GM21447 (cell line): ENCODE results near the gene ZC3H7A.
A peak's percentile ranks its signal among the peaks of the same experiment; 100 is the strongest.
"Not testable (repeated sequence)": the region's sequence is repeated elsewhere in the genome, so short reads cannot be mapped to it uniquely, and the experiment has no call there.

ENCODE experiments used
- ATAC-seq: cut with Tn5 transposase; IDR thresholded peaks from one replicate; pipeline ENCODE4 v1.9.1; 2021; ENCODE audit not compliant: unreplicated experiment

Gene ZC3H7A

GRCh38 chr16:11800382-11800718 lies 3.3 kb upstream of the ZC3H7A start:
- no peak for ATAC-seq

DNA sequence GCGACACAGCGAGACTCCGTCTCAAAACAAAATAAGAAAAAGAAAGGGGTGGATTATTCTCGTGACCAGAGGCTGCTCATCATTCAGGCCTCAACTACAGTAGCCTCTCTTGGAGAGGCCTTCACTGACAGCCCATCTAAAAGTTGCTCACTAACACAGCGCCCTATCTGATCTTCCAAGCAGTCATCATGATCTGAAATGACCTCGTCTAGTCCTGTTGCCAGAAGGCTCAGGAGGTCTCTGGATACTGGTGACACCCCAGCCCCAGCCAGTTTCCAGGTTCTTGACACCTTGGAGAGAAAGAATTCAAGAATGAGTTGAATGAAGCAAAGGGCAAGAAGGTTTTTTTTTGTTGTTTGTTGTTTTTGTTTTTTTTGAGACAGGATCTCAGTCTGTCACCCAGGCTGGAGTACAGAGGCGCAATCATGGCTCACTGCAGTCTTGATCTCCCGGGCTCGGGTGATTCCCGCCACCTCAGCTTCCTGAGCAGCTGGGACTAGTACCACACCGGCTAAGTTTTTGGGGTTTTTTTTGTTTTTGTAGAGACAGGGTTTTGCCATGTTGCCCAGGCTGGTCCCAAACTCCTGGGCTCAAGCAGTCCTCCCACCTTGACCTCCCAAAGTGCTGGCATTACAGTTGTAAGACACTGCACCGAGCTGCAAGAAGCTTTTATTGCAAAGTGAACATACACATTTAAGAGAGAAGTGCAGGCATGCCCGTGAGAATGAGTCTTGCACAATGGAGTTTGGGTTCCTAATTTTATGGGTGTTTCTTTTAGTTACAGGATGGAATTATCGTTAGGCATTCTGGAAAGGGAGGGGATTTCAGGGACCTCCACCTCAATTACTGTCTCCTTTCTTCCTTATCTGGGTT lies 2.7 kb upstream of the ZC3H7A start:
- no peak for ATAC-seq

- no peak for ATAC-seq
These were observed 1.9 kb upstream of the ZC3H7A start for GRCh38 chr16:11799017-11799381.

DNA sequence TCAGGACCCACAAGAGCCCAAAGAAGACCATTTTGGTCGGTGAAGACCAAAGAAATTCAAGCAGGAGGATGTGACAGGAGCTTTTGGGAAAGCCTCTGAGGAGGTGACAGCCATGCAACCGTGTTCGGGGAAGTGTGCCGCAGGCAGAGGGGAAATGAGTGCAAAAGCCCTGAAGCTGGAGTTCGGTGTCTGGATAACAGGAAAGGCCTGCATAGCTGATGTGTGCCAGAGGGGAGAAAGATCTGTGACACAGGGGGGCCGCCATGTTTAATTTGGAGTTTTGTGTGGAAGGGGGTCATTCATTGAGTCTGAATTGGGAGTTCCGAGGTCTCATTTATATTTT lies 870 bp upstream of the ZC3H7A start:
- peak; percentile 7 for ATAC-seq

- ATAC-seq = peak; percentile 7
These were observed 562 bp downstream of the ZC3H7A start for GRCh38 chr16:11796227-11797165.

DNA sequence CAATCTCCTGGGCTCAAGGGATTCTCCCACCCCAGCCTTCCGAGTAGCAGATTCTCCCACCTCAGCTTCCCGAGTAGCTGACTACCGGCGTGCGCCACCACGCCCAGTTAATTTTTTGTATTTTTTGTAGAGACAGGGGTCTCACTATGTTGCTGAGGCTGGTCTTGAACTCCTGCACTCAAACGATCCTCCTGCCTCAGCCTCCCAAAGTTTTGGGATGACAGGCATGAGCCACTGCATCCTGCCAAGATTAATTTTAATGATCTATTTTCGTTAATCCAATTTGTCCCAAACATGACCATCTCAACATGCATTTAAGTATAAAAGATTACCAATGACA lies 1.2 kb downstream of the ZC3H7A start:
- no peak for ATAC-seq

DNA sequence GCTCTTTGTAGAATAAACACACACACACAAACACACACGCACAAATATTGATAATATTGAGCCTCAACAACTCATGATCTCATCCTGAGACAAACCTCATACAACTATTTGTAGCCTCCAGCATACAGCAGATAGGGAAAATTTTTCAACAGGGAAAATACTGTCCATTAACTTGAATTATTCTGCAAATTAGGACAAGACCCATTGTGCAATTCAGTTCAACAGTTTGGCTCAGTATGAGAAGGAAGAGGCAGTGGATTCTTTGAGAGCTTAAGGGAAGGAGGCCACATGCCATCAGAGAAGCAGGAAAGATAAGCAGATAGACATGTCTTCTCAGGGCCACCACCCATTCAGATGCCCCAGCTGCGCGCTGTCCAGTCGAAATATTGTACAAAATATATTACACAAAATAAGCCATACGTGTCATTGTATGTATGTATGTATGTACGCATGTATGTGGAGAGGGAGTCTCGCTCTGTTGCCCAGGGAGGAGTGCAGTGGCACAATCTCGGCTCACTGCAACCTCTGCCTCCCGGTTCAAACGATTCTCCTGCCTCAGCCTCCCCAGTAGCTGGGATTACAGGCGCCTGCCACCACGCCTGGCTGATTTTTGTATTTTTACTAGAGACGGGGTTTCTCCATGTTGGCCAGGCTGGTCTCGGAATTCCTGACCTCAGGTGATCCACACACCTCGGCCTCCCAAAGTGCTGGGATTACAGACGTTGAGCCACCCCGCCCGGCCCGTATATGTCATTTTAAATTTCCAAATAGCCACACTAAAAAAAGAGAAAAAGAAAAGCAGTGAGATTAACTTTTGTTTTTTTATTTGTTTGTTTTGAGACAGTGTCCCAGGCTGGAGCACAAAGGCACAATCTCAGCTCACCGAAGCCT lies 1.8 kb downstream of the ZC3H7A start:
- ATAC-seq = no peak

DNA sequence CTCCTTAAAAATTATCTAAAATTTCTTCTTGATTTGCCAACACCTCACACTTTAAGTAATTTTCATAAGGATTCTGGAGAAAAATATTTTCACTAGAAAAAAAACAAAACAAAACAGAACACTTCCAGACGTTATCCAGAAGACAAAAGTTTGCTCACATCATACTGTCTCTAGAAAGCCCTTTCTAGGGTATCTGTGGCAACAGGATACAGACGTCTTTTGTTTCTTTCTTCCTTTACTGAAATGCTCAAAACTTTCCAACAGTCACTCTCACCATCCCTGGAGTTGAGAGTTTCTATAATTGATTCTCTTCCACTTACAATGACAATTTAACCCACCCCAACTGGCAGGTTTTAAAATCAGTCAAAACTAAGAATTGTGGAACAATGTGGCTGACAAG lies 2.6 kb downstream of the ZC3H7A start:
- ATAC-seq = no peak

DNA sequence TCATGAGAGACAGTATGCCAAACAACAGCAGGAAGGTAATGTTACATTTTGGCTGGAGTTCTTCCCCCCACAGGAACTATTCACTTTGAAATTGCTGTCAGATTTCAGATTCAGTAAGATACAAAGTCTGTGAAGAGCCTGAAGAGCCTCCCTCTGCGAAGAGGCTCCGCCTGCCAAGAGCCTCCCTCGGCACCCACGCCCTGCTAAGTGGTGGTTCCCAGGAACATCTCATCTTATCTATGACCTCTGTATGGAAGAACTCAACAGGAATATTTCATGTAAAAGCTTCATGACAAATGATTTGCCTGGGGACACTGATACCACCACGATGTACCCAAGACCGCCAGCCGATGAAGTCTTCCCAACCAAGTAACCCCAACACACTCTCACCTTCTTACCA lies 3.2 kb downstream of the ZC3H7A start:
- no peak for ATAC-seq

DNA sequence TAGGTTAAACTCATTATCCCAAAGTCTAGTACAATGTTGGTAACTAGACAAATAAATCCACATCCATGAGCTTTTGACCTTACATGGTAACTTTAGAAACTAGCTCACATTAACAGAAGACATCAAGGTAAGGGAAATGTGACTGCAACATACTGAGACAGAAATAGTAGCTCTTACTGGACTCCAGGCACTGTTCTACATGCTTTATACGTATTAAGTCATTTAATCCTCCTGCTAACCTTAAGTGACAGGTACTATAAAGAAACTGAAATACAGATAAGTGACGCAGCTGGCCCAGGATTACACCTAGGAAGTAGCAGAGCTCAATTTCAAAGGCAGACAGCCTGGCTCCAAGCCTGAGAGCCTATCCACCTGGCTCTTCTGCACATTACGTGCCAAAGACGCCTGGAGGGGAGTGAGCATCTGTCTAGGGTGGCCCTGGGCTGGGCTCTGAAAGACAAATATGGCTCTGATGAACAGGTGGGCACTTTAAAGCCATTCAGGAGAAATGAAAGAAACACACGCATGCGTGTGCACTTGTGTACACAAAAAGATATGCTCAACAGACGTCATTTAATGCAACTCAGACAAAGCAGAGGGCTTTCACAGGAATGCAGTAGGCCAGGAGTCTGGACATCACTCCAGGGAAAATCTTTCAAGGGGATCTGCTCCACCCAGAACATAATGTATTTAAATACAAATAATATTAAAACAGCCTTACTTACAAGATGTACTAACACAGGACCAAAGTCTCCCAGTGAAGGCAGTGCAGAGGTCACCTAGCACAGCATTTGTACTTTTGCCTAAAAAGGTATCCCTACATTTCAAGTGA lies 4.4 kb downstream of the ZC3H7A start:
- no peak for ATAC-seq

DNA sequence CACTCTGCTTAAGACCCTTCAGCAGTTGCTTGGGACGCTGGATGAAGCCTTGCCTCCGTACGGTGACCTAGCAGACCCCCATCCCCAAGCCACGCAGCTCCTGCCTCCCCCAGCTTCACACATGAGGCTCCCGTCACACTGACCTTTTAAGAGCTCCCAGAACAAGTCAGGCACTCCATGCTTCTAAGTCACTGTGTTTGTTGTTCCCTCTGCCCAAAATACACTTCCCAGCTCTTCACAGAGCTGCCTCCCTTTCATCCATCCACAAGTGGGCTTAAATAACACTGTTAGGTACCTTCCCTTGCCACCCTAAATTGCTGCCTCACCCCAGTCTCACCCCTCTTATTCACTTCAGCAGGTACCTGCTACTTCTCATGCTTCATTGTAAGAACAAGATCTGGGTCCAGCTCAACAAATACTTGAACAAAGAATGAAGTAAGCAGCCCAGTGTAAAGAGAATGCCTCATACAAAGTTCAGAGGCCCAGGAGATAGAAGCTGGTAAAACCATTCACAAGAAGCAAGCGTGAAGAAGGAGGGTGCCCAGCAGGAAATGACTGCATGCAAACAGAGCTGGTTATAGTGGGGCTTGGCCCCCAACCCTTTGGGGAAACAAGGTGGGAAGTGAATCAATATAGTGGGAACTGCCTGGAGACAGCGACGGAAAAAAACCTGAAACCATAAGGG lies 5.8 kb downstream of the ZC3H7A start:
- ATAC-seq = no peak

GRCh38 chr16:11788914-11789313 lies 8.1 kb downstream of the ZC3H7A start:
- ATAC-seq = no peak

DNA sequence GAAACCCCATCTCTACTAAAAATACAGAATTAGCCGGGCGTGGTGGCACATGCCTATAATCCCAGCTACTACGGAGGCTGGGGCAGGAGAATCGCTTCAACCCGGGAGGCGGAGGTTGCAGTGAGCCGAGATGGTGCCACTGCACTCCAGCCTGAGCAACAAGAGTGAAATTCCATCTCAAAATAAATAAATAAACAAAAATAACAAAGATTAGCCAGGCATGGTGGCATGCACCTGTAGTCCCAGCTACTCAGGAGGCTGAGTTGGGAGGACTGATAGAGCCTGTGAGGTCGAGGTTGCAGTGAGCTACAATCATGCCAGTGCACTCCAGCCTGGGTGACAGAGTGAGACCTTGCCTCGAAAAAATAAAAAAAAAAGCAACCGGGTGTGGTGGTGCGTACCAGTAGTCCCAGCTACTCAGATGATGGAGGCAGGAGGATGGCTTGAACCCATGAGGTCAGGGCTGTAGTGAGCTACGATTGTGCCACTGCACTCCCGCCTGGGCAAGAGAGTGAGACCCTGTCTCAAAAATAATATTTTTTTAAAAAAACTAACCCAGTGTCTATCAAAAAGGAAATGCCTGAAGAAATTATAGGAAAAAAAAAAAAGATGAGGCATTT lies 12.0 kb downstream of the ZC3H7A start:
- not testable (repeated sequence) for ATAC-seq

- not testable (repeated sequence) for ATAC-seq
These were observed 12.7 kb downstream of the ZC3H7A start for GRCh38 chr16:11784381-11784780.

DNA sequence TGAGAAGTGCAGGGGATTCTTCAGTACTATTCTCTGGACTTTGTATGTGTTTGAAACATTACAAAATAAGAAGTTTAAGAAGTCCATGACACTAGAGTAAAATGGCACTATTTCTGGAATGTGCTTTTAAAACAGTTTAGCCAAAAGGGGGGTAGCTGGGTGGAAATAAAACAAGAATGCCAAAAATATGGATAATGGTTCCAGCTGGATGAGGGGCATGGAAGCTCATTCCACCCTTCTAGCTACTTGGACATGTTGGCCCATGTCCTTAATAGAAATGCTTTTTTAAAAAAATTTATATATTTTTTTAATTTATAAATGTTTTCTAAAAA lies 13.1 kb downstream of the ZC3H7A start:
- no peak for ATAC-seq

DNA sequence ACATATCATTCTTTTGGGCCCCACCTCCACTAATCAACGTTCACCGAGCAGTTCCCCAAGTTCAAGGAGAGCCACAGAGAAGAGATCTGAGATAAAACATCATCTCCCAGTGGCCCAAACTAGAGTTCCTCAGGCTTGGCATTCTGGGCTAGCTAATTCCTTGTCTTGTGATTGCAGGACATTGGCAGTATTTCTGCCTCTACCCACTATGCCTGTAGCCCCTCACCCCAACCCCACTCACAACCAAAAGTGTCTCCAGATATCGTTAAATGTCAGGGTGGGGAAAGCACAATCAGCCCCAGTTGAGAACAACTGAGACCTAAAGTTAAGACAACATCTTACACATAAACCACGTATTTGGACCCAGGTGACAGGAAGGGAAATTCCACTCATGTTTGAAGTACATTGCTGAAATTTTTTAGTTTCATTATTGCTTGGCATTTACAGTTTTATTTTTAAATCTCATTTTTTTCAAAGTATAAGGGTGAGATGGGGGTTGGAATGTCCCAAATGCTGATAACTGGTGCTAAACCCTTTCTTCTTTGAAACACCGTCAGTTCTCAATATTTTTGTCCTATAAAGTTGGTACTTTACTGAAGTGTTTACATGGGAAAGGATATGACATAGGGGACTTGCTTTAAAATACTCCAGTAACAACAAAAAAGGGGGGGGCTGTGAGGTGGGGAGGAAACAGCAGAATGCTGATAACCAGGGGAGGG lies 13.6 kb downstream of the ZC3H7A start:
- ATAC-seq = peak; percentile 61

GRCh38 chr16:11781773-11782172 lies 15.3 kb downstream of the ZC3H7A start:
- no peak for ATAC-seq

- no peak for ATAC-seq
These were observed 15.9 kb downstream of the ZC3H7A start for GRCh38 chr16:11780991-11781680.
